Measurements from ENCODE around the gene OLFML2A. TPM values are rescaled to one million over a fixed set of nuclear protein-coding genes. Genes with fewer than 3 reads are reported as not detected.

Gene OLFML2A
- total RNA-seq, 1 donor from 2014 or later: 148 TPM

DNA sequence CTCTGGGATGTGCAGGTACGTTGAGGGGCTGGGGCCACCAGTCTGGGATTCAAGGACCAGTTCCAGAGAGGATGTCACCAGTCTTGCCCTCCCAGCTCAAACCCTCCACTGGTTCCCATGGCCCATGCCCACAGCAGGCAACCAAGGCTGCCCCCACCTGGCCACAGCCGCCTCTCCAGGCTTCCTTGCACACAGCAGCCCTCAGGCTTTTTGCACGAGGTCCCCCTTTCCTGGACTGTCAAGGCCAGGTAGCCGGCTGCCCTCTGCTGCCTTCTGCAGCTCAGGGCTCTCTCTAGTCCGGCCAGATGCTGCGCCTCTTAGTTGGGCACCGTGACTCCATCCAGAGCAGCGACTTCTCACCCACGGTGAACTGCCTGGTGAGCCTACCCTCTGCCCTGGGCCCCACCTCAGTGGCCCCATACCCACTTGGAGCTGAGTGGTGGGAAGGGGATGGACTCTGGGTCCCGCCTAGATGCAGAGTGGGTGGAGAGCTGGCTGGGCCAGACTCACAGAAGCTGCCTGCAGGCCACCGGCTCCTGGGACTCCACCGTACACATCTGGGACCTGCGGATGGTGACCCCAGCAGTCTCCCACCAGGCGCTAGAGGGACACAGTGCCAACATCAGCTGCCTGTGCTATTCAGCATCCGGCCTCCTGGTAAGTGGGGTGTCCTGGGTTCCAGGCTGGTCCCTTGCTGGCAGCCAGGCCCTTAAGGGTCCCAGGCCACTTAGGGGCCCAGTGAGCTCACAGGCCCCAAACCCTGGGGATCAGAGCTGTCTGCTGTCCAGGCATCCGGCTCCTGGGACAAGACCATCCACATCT, 79.2 kb downstream of the OLFML2A start:
- H3K4me2 ChIP-seq (ENCODE audit: low read length): no peak overlapping the region
- no peak overlapping the region for H2AFZ ChIP-seq (ENCODE audit: low read depth, low read length)
- DNase-seq (ENCODE audit: low read depth) (no peak), FAIRE-seq (no peak)
- peaks cover 33% of the 10 kb centered on the region for H3K4me1 Mint-ChIP-seq (ENCODE audit: low read depth, unreplicated experiment)
- H3K27ac Mint-ChIP-seq (ENCODE audit: unreplicated experiment): no peak overlapping the region
- H3K4me1 ChIP-seq (ENCODE audit: insufficient read depth, low read length): peaks cover 30% of the 10 kb centered on the region
- H3K36me3 Mint-ChIP-seq (ENCODE audit: low read depth, unreplicated experiment): peaks cover 20% of the 10 kb centered on the region
- no peaks in the 10 kb centered on the region for H3K27me3 ChIP-seq (ENCODE audit: insufficient read depth, low read length)
- no peak overlapping the region for H3K4me3 ChIP-seq (ENCODE audit: insufficient read depth, low read depth, low read length)
- no peak overlapping the region for H3K4me3 Mint-ChIP-seq (ENCODE audit: unreplicated experiment)
- no peak overlapping the region for H3K27ac ChIP-seq (ENCODE audit: low read depth, low read length)
- no peak for TF ChIP-seq EZH2 (IDR thresholded peaks at IDR 0.05; ENCODE audit: insufficient read depth, low read length)
- TF ChIP-seq, protein P1, sequence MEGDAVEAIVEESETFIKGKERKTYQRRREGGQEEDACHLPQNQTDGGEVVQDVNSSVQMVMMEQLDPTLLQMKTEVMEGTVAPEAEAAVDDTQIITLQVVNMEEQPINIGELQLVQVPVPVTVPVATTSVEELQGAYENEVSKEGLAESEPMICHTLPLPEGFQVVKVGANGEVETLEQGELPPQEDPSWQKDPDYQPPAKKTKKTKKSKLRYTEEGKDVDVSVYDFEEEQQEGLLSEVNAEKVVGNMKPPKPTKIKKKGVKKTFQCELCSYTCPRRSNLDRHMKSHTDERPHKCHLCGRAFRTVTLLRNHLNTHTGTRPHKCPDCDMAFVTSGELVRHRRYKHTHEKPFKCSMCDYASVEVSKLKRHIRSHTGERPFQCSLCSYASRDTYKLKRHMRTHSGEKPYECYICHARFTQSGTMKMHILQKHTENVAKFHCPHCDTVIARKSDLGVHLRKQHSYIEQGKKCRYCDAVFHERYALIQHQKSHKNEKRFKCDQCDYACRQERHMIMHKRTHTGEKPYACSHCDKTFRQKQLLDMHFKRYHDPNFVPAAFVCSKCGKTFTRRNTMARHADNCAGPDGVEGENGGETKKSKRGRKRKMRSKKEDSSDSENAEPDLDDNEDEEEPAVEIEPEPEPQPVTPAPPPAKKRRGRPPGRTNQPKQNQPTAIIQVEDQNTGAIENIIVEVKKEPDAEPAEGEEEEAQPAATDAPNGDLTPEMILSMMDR (IDR thresholded peaks at IDR 0.05; ENCODE audit: insufficient read depth, low read depth, low read length): no peak
- no peaks in the 10 kb centered on the region for H3K9me3 ChIP-seq (ENCODE audit: insufficient read depth, low read depth, low read length)
- peaks cover 30% of the 10 kb centered on the region for H3K36me3 ChIP-seq (ENCODE audit: insufficient read depth, low read length)
- H3K9me3 Mint-ChIP-seq (ENCODE audit: unreplicated experiment): no peaks in the 10 kb centered on the region
- H3K79me2 ChIP-seq (ENCODE audit: insufficient read depth, low read length): peaks cover 32% of the 10 kb centered on the region
- H4K20me1 ChIP-seq (ENCODE audit: insufficient read depth, low read length): peaks cover 56% of the 10 kb centered on the region
- H3K27me3 Mint-ChIP-seq (ENCODE audit: low read depth, unreplicated experiment): no peaks in the 10 kb centered on the region
- no peak overlapping the region for H3K9ac ChIP-seq (ENCODE audit: low read length)

DNA sequence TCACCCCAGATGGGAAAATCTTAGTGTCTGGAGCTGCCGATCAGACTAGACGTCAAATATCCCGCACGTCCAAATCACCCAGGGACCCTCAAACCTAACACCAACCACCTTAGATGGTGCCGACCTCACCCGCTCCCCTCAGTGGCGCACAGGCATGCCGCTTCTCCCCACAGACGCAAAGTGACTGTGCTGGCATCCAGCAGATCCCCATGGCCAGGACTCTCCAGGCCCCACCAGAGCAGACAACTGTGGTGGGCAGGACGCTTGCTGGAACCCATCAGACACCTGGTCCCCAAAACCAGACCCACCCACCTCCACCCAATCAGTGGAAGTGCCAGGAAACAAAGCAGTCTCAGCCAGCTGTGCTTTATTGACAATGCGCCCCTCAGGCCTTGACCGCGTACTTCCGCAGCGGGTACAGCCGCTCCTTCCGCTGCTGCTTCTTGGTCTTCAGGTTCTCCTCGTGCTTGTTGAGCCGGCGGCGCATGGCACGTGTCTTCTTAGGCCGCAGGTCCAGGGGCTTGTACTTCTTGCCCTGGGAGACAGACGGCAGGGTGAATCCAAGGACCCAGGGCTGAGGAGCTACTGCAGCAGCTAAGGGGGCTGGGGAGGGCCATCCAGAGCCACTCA, 80.7 kb downstream of the OLFML2A start:
- DNase-seq (ENCODE audit: low read depth) (no peak), FAIRE-seq (no peak)
- Mint-ChIP-seq H3K36me3 (ENCODE audit: low read depth, unreplicated experiment) (peaks cover 20% of the 10 kb centered on the region), H3K9me3 (ENCODE audit: unreplicated experiment) (no peaks in the 10 kb centered on the region), H3K4me3 (ENCODE audit: unreplicated experiment) (peak overlapping the region; percentile 20), H3K27ac (ENCODE audit: unreplicated experiment) (no peak overlapping the region), H3K4me1 (ENCODE audit: low read depth, unreplicated experiment) (peaks cover 27% of the 10 kb centered on the region), H3K27me3 (ENCODE audit: low read depth, unreplicated experiment) (no peaks in the 10 kb centered on the region)
- Histone ChIP-seq H4K20me1 (ENCODE audit: insufficient read depth, low read length) (peaks cover 61% of the 10 kb centered on the region), H3K27me3 (ENCODE audit: insufficient read depth, low read length) (no peaks in the 10 kb centered on the region), H3K4me1 (ENCODE audit: insufficient read depth, low read length) (peaks cover 24% of the 10 kb centered on the region), H3K27ac (ENCODE audit: low read depth, low read length) (no peak overlapping the region), H3K4me2 (ENCODE audit: low read length) (no peak overlapping the region), H3K36me3 (ENCODE audit: insufficient read depth, low read length) (peaks cover 30% of the 10 kb centered on the region), H3K4me3 (ENCODE audit: insufficient read depth, low read depth, low read length) (no peak overlapping the region), H3K9me3 (ENCODE audit: insufficient read depth, low read depth, low read length) (no peaks in the 10 kb centered on the region), H2AFZ (ENCODE audit: low read depth, low read length) (no peak overlapping the region), H3K79me2 (ENCODE audit: insufficient read depth, low read length) (peaks cover 39% of the 10 kb centered on the region), H3K9ac (ENCODE audit: low read length) (peak overlapping the region; percentile 98)
- no peak for TF ChIP-seq EZH2 (IDR thresholded peaks at IDR 0.05; ENCODE audit: insufficient read depth, low read length)
- TF ChIP-seq, protein P1 (IDR thresholded peaks at IDR 0.05; ENCODE audit: insufficient read depth, low read depth, low read length): no peak
